GM12891 (cell line): Measurements from ENCODE around the gene TPCN2.

Experiments
- PAX5 ChIP-seq: IDR thresholded peaks from 2 replicates; pipeline ENCODE4 v1.6.1; 2011; ENCODE audit warnings: low read length, moderate library complexity, mild to moderate bottlenecking; ENCODE audit not compliant: insufficient read depth, severe bottlenecking
- POLR2A ChIP-seq: IDR thresholded peaks from 2 replicates; pipeline ENCODE4 v1.6.1; 2011; ENCODE audit warnings: low read depth, low read length, control low read depth
- POLR2AphosphoS5 ChIP-seq: IDR thresholded peaks from 2 replicates; pipeline ENCODE4 v1.6.1; 2011; ENCODE audit warnings: low read depth, low read length, control low read depth
- SPI1 ChIP-seq: IDR thresholded peaks from 2 replicates; pipeline ENCODE4 v1.6.1; 2011; ENCODE audit warnings: low read depth, low read length, control low read depth
- TAF1 ChIP-seq: IDR thresholded peaks from 2 replicates; pipeline ENCODE4 v1.6.1; 2011; ENCODE audit warnings: low read depth, low read length, control low read depth

DNA sequence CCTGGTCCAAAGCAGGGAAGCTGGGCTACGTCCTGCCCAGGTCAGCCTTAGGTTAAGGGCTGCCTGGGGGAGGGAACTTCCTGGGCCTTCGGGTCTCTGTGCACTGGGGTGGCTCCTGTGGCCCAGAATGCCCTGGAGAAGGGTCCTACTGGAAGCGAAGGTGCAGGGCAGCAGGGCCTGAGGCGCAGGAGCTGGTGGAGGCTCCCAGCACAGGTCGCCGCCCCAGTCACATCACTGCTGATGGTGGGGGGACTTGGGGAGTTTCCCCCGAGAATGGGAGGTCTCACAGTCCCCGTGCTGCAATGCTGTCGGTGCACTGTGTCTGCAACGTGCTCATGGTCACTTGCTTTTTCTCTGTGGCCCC is 106.2 kb downstream of the TPCN2 start:
- no peak for TF ChIP-seq POLR2A
- TF ChIP-seq TAF1: no peak
- TF ChIP-seq POLR2AphosphoS5: no peak
- no peak for TF ChIP-seq PAX5
- TF ChIP-seq SPI1: no peak
